Heart left ventricle (tissue), 13 donors: ENCODE results near the gene TNNI3K.

Source experiments
- POLR2A ChIP-seq, 2 donors: fragments of 450-650 bp; IDR thresholded peaks; one replicate each; pipeline ENCODE4 v1.6.1; 2017; ENCODE audit warnings: antibody characterized with exemption in 2 of 2, mild to moderate bottlenecking in 2 of 2, moderate library complexity in 2 of 2
- TF ChIP-seq, protein P1 (sequence below), 12 donors: fragments of 200-600 bp; sonication (generic) in 4 of 12; IDR thresholded peaks; one replicate each; pipeline versions ENCODE4 v1.5.0 to v1.8.0; 2018 to 2022; ENCODE audit warnings: antibody characterized with exemption in 12 of 12, mild to moderate bottlenecking in 5 of 12
- donor health status: ischemic (EF 13 %, LVEDD 7.1; RV severe dilation, severe dysfunction).
- donor health status: DM: no; HTN: yes; CAD: no.
- donor health status: DM: no; HTN: no; CAD: no.
- donor health status: ischemic (EF 25% LVEDD 6.9; RV normal size, moderate dysfunction).
- donor health status: ischemic (EF 25% LVEDD 5.7; RV mildly dilated, moderate dysfunction).
- donor health status: ischemic (EF 35%, LVEDD 5.7; RV mildly dilated, moderate dysfunction).
- donor health status: nonischemic (EF 11% LVEDD 7.7; RV severe dilation, severe dysfunction).
- donor health status: DM: yes; HTN: yes; CAD: no.
- donor health status: PGD.
- donor health status: ischemic (EF 29% LVEDD 5.4; RV normal size, mild dysfunction).
- donor health status: nonischemic (EF 23%, LVEDD 6.1; RV moderate dilation, normal function).

DNA sequence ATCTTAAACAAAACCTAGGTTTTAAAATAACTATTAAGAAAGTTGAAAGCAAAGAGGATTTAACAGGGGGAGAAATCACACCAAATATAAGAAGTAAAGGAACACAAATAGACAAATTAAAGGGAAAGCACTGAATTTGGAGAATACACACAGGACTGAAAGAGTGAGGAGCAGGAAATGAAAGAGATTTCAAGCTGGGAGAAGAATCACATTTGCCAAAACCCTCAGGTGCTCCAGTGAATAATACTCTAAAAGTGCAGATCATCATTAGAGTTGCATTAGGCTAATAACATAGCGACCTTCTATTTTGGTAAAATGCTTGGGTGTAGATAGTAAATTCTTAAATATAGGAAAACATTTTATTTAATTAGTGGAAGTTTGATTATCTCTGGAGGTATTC, 127.5 kb downstream of the TNNI3K start:
- TF ChIP-seq, protein P1, sequence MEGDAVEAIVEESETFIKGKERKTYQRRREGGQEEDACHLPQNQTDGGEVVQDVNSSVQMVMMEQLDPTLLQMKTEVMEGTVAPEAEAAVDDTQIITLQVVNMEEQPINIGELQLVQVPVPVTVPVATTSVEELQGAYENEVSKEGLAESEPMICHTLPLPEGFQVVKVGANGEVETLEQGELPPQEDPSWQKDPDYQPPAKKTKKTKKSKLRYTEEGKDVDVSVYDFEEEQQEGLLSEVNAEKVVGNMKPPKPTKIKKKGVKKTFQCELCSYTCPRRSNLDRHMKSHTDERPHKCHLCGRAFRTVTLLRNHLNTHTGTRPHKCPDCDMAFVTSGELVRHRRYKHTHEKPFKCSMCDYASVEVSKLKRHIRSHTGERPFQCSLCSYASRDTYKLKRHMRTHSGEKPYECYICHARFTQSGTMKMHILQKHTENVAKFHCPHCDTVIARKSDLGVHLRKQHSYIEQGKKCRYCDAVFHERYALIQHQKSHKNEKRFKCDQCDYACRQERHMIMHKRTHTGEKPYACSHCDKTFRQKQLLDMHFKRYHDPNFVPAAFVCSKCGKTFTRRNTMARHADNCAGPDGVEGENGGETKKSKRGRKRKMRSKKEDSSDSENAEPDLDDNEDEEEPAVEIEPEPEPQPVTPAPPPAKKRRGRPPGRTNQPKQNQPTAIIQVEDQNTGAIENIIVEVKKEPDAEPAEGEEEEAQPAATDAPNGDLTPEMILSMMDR (IDR thresholded peaks at IDR 0.05), result no peak
- TF ChIP-seq POLR2A (IDR thresholded peaks at IDR 0.05), result no peak
